ENCODE results near the gene ARL6IP4. TPM values are rescaled to one million over a fixed set of nuclear protein-coding genes. Genes with fewer than 3 reads are reported as not detected.

ARL6IP4 gene
- total RNA-seq, 2 donors from 2014 or later, result 157 to 284 TPM

DNA sequence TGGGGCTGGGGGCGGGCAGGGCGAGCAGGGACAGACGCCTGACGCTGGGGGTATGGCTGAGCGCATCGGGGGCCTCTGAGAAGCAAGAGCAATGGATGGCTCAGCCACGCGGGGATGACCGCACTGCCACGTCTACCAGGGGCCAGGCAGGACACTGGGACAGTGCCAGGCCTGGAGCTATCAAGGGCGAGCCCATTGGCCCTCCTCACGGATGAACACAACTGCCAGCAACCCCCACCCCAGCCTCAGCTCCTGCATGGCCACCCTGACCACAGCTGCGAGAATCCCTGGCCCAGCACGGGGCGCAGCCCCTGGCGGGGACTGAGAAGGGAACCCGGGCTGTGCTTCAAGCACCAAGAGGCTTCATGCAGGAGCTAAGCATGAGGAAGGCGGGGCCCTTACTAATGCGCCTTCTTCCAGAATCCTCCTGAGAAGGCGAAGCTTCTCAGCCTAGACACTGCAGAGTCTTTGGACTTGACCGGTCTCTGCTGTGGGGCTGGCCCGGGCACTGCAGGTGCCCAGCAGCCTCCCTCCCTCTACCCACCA lies 9.5 kb downstream of the ARL6IP4 start:
- peaks cover 32% of the 10 kb centered on the region for H3K36me3 ChIP-seq
- H3K27me3 ChIP-seq, result no peaks in the 10 kb centered on the region
- H3K27ac ChIP-seq, result no peak overlapping the region
- DNase-seq (ENCODE audit: low spot score), result no peak
- TF ChIP-seq, protein P1, sequence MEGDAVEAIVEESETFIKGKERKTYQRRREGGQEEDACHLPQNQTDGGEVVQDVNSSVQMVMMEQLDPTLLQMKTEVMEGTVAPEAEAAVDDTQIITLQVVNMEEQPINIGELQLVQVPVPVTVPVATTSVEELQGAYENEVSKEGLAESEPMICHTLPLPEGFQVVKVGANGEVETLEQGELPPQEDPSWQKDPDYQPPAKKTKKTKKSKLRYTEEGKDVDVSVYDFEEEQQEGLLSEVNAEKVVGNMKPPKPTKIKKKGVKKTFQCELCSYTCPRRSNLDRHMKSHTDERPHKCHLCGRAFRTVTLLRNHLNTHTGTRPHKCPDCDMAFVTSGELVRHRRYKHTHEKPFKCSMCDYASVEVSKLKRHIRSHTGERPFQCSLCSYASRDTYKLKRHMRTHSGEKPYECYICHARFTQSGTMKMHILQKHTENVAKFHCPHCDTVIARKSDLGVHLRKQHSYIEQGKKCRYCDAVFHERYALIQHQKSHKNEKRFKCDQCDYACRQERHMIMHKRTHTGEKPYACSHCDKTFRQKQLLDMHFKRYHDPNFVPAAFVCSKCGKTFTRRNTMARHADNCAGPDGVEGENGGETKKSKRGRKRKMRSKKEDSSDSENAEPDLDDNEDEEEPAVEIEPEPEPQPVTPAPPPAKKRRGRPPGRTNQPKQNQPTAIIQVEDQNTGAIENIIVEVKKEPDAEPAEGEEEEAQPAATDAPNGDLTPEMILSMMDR (IDR thresholded peaks at IDR 0.05), result no peak
- peaks cover 0 to 6% of the 10 kb centered on the region in 2 donors for H3K4me1 ChIP-seq
- H3K4me3 ChIP-seq, result no peak overlapping the region
- H3K9me3 ChIP-seq, result no peaks in the 10 kb centered on the region

- H3K27ac ChIP-seq, result no peak overlapping the region
- H3K9me3 ChIP-seq, result no peaks in the 10 kb centered on the region
- H3K4me1 ChIP-seq, result peaks cover 0 to 8% of the 10 kb centered on the region in 2 donors
- peaks cover 32% of the 10 kb centered on the region for H3K36me3 ChIP-seq
- no peak overlapping the region for H3K4me3 ChIP-seq
- TF ChIP-seq, protein P1 (IDR thresholded peaks at IDR 0.05), result no peak
- no peak for DNase-seq (ENCODE audit: low spot score)
- H3K27me3 ChIP-seq, result no peaks in the 10 kb centered on the region
These were observed 10.1 kb downstream of the ARL6IP4 start for GRCh38 chr12:122990561-122990960.

- no peak for DNase-seq (ENCODE audit: low spot score)
- H3K36me3 ChIP-seq, result peaks cover 28% of the 10 kb centered on the region
- peaks cover 0 to 13% of the 10 kb centered on the region in 2 donors for H3K4me1 ChIP-seq
- H3K27me3 ChIP-seq, result no peaks in the 10 kb centered on the region
- no peaks in the 10 kb centered on the region for H3K9me3 ChIP-seq
- H3K4me3 ChIP-seq, result no peak overlapping the region
- H3K27ac ChIP-seq, result no peak overlapping the region
- TF ChIP-seq, protein P1 (IDR thresholded peaks at IDR 0.05), result no peak
These were observed 10.6 kb downstream of the ARL6IP4 start for GRCh38 chr12:122990961-122991622.

- H3K36me3 ChIP-seq, result peaks cover 22% of the 10 kb centered on the region
- no peak for DNase-seq (ENCODE audit: low spot score)
- peaks cover 0 to 18% of the 10 kb centered on the region in 2 donors for H3K4me1 ChIP-seq
- no peaks in the 10 kb centered on the region for H3K27me3 ChIP-seq
- H3K27ac ChIP-seq, result no peak overlapping the region
- no peaks in the 10 kb centered on the region for H3K9me3 ChIP-seq
- no peak overlapping the region for H3K4me3 ChIP-seq
- TF ChIP-seq, protein P1 (IDR thresholded peaks at IDR 0.05), result no peak
These were observed 11.3 kb downstream of the ARL6IP4 start for GRCh38 chr12:122991623-122992275.

- Histone ChIP-seq H3K4me3 (no peak overlapping the region), H3K9me3 (no peaks in the 10 kb centered on the region), H3K4me1 (peaks cover 0 to 18% of the 10 kb centered on the region in 2 donors), H3K27ac (no peak overlapping the region), H3K27me3 (no peaks in the 10 kb centered on the region), H3K36me3 (peaks cover 15% of the 10 kb centered on the region)
- TF ChIP-seq, protein P1 (IDR thresholded peaks at IDR 0.05), result no peak
- no peak for DNase-seq (ENCODE audit: low spot score)
These were observed 11.9 kb downstream of the ARL6IP4 start for GRCh38 chr12:122992386-122992785.
